SK-N-SH treated with all-trans-retinoic acid at 6 μM for 48 hours (cell line): Measurements from ENCODE around the gene CMKLR1.

Source experiments
- ATAC-seq: fragments of 200-7000 bp; cut with Tn5 transposase; 3 replicates; pipeline ENCODE4 v1.9.1; 2020; ENCODE audit warnings: mild to moderate bottlenecking, moderate library complexity
- ARNTL ChIP-seq: fragments of 450-650 bp; formaldehyde crosslinking; IDR thresholded peaks from 2 replicates; pipeline ENCODE4 v1.5.0; 2020; ENCODE audit warnings: low read depth, mild to moderate bottlenecking, moderate library complexity, borderline replicate concordance
- BACH2 ChIP-seq: fragments of 250-450 bp; sonication (Bioruptor Pico); IDR thresholded peaks from 2 replicates; pipeline ENCODE4 v1.9.0; 2021; ENCODE audit warnings: mild to moderate bottlenecking, borderline replicate concordance
- CSRNP3 ChIP-seq: fragments of 250-450 bp; sonication (Bioruptor Pico); IDR thresholded peaks from 2 replicates; pipeline ENCODE4 v1.5.1; 2021; ENCODE audit warnings: mild to moderate bottlenecking, moderate library complexity
- ESRRG ChIP-seq: fragments of 250-450 bp; sonication (Bioruptor Pico); IDR thresholded peaks from 2 replicates; pipeline ENCODE4 v1.6.1; 2021; ENCODE audit warnings: mild to moderate bottlenecking
- GLIS3 ChIP-seq: fragments of 250-450 bp; sonication (Bioruptor Pico); IDR thresholded peaks from 2 replicates; pipeline ENCODE4 v1.5.0; 2020; ENCODE audit warnings: mild to moderate bottlenecking, moderate library complexity
- ISL1 ChIP-seq: fragments of 250-450 bp; sonication (Bioruptor Pico); IDR thresholded peaks from 2 replicates; pipeline ENCODE4 v2.1.2; 2022; ENCODE audit warnings: mild to moderate bottlenecking, moderate library complexity
- OSR1 ChIP-seq: fragments of 250-450 bp; sonication (Bioruptor Pico); IDR thresholded peaks from 2 replicates; pipeline ENCODE4 v1.8.0; 2022; ENCODE audit warnings: moderate library complexity, mild to moderate bottlenecking, inconsistent platforms
- POU6F1 ChIP-seq: fragments of 250-450 bp; sonication (Bioruptor Pico); IDR thresholded peaks from 2 replicates; pipeline ENCODE4 v1.8.0; 2021; ENCODE audit warnings: low read depth, mild to moderate bottlenecking, moderate library complexity, borderline replicate concordance
- RARB ChIP-seq: fragments of 250-450 bp; sonication (Bioruptor Pico); IDR thresholded peaks from 2 replicates; pipeline ENCODE4 v1.8.0; 2021; ENCODE audit warnings: mild to moderate bottlenecking, moderate library complexity
- SNAI2 ChIP-seq: fragments of 250-450 bp; sonication (Bioruptor Pico); IDR thresholded peaks from 2 replicates; pipeline ENCODE4 v1.5.0; 2020; ENCODE audit warnings: mild to moderate bottlenecking, moderate library complexity
- TOX ChIP-seq: fragments of 250-450 bp; sonication (Bioruptor Pico); IDR thresholded peaks from 2 replicates; pipeline ENCODE4 v1.8.0; 2021; ENCODE audit warnings: mild to moderate bottlenecking, moderate library complexity, borderline replicate concordance
- ZC3H10 ChIP-seq: fragments of 250-450 bp; sonication (Bioruptor Pico); IDR thresholded peaks from 2 replicates; pipeline ENCODE4 v1.5.1; 2021; ENCODE audit warnings: mild to moderate bottlenecking, moderate library complexity
- ZFP3 ChIP-seq: fragments of 250-450 bp; sonication (Bioruptor Pico); IDR thresholded peaks from 2 replicates; pipeline ENCODE4 v1.5.0; 2020; ENCODE audit warnings: mild to moderate bottlenecking, moderate library complexity
- ZFP30 ChIP-seq: fragments of 450-650 bp; formaldehyde crosslinking; IDR thresholded peaks from 2 replicates; pipeline ENCODE4 v1.5.0; 2022; ENCODE audit warnings: mild to moderate bottlenecking, moderate library complexity
- ZNF565 ChIP-seq: fragments of 450-650 bp; formaldehyde crosslinking; conservative IDR thresholded peaks from 2 replicates; pipeline ENCODE4 v1.5.0; 2020; ENCODE audit warnings: low read depth, mild to moderate bottlenecking, moderate library complexity
- ZNF8 ChIP-seq: fragments of 450-650 bp; formaldehyde crosslinking; IDR thresholded peaks from 2 replicates; pipeline ENCODE4 v1.5.0; 2020; ENCODE audit warnings: mild to moderate bottlenecking, moderate library complexity
- TF ChIP-seq, protein P1 (sequence below): fragments of 250-450 bp; sonication (Bioruptor Pico); IDR thresholded peaks from 2 replicates; pipeline ENCODE4 v1.8.0; 2020; ENCODE audit warnings: mild to moderate bottlenecking, moderate library complexity, borderline replicate concordance
- TF ChIP-seq, protein P2 (sequence below): fragments of 250-450 bp; sonication (Bioruptor Pico); IDR thresholded peaks from 2 replicates; pipeline ENCODE4 v1.5.1; 2020; ENCODE audit warnings: low read depth, mild to moderate bottlenecking, moderate library complexity
- TF ChIP-seq, protein P3 (sequence below): fragments of 250-450 bp; sonication (Bioruptor Pico); IDR thresholded peaks from 2 replicates; pipeline ENCODE4 v1.5.0; 2020; ENCODE audit warnings: mild to moderate bottlenecking, moderate library complexity

CMKLR1 gene

DNA sequence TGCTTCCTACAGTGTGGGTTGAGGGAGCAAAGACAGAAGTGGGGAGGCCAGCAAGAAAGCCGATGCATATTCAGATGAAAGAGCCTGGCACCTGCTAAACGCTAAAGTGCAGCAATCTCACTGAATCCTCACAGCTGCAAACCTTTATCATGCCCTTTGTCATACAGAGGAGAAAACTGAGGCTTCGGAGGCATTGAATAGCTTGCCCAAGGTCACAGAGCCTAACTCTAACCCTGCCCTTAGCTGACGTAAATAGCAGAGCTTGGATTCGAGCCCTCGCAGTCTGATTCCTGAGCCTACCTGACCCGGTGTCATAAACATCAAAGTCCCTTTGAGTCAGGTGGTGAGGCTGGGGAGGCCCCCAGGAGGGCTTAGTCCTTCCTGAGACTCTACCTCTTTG, 54.9 kb downstream of the CMKLR1 start:
- TF ChIP-seq, protein P1, sequence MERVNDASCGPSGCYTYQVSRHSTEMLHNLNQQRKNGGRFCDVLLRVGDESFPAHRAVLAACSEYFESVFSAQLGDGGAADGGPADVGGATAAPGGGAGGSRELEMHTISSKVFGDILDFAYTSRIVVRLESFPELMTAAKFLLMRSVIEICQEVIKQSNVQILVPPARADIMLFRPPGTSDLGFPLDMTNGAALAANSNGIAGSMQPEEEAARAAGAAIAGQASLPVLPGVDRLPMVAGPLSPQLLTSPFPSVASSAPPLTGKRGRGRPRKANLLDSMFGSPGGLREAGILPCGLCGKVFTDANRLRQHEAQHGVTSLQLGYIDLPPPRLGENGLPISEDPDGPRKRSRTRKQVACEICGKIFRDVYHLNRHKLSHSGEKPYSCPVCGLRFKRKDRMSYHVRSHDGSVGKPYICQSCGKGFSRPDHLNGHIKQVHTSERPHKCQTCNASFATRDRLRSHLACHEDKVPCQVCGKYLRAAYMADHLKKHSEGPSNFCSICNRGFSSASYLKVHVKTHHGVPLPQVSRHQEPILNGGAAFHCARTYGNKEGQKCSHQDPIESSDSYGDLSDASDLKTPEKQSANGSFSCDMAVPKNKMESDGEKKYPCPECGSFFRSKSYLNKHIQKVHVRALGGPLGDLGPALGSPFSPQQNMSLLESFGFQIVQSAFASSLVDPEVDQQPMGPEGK: no peak
- TF ChIP-seq GLIS3 (CRISPR knock-in tag) (no peak), BACH2 (CRISPR knock-in tag) (no peak), CSRNP3 (no peak), POU6F1 (CRISPR knock-in tag) (no peak)
- no peak for ATAC-seq

DNA sequence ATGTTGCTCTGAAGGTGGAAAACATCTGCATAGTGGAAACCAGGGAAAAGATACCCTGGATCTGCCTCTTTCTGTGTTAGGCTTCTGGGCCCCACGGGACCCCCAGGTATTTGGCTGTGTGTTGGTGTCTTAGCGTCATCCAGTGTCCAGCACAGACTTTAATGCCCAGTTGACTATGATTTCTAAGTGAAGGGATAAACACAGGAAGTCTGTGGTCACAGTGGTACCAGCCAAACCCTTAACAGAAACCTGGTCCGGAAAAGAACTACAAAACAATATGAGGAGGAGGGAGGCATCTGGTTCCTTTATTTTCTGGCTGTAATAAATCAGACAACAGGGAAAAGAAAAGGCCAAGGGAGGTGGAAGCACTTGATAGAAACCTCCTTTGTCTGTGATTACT, 56.4 kb downstream of the CMKLR1 start:
- TF ChIP-seq ARNTL (CRISPR knock-in tag): no peak
- no peak for TF ChIP-seq ZFP30 (CRISPR knock-in tag)
- no peak for TF ChIP-seq BACH2 (CRISPR knock-in tag)
- no peak for TF ChIP-seq OSR1 (CRISPR knock-in tag)
- no peak for TF ChIP-seq TOX (CRISPR knock-in tag)
- no peak for TF ChIP-seq ISL1 (CRISPR knock-in tag)
- TF ChIP-seq ZFP3 (CRISPR knock-in tag): no peak
- TF ChIP-seq CSRNP3: no peak
- no peak for ATAC-seq

DNA sequence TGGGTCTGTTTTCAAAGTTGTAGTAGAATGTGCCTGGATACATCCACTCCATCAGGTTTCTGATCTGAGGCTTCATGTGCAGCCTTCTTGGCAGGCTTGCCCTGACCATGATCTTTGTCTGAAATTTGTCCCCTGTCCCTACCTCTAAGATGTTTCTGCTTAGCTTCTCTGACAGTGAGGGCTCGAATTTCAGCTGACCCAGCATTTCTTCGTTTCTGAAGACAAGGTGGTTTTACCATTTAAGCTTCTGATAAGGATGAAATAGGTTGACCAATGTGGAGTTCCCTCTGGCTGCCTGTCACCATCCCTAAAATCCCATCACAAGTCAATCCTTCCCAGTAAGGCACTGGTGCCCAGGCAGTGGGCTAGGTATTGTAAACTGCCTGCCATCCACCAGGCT, 57.0 kb downstream of the CMKLR1 start:
- no peak for ATAC-seq
- TF ChIP-seq TOX (CRISPR knock-in tag) (no peak), ZNF565 (CRISPR knock-in tag) (no peak), SNAI2 (no peak), ARNTL (CRISPR knock-in tag) (no peak), OSR1 (CRISPR knock-in tag) (no peak), ESRRG (no peak)
- TF ChIP-seq, protein P2, sequence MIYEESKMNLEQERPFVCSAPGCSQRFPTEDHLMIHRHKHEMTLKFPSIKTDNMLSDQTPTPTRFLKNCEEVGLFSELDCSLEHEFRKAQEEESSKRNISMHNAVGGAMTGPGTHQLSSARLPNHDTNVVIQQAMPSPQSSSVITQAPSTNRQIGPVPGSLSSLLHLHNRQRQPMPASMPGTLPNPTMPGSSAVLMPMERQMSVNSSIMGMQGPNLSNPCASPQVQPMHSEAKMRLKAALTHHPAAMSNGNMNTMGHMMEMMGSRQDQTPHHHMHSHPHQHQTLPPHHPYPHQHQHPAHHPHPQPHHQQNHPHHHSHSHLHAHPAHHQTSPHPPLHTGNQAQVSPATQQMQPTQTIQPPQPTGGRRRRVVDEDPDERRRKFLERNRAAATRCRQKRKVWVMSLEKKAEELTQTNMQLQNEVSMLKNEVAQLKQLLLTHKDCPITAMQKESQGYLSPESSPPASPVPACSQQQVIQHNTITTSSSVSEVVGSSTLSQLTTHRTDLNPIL (CRISPR knock-in tag): no peak
- TF ChIP-seq, protein P3, sequence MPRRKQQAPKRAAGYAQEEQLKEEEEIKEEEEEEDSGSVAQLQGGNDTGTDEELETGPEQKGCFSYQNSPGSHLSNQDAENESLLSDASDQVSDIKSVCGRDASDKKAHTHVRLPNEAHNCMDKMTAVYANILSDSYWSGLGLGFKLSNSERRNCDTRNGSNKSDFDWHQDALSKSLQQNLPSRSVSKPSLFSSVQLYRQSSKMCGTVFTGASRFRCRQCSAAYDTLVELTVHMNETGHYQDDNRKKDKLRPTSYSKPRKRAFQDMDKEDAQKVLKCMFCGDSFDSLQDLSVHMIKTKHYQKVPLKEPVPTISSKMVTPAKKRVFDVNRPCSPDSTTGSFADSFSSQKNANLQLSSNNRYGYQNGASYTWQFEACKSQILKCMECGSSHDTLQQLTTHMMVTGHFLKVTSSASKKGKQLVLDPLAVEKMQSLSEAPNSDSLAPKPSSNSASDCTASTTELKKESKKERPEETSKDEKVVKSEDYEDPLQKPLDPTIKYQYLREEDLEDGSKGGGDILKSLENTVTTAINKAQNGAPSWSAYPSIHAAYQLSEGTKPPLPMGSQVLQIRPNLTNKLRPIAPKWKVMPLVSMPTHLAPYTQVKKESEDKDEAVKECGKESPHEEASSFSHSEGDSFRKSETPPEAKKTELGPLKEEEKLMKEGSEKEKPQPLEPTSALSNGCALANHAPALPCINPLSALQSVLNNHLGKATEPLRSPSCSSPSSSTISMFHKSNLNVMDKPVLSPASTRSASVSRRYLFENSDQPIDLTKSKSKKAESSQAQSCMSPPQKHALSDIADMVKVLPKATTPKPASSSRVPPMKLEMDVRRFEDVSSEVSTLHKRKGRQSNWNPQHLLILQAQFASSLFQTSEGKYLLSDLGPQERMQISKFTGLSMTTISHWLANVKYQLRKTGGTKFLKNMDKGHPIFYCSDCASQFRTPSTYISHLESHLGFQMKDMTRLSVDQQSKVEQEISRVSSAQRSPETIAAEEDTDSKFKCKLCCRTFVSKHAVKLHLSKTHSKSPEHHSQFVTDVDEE: no peak
- TF ChIP-seq, all 23 proteins: peak for 0

GRCh38 chr12:108277613-108278012, 61.5 kb downstream of the CMKLR1 start:
- no peak for ATAC-seq
- TF ChIP-seq ZNF8 (no peak), ZC3H10 (no peak), RARB (CRISPR knock-in tag) (no peak), CSRNP3 (no peak)
- TF ChIP-seq, protein P3: no peak
- TF ChIP-seq, protein P1: no peak
